Measurements from ENCODE around the gene BUB3.
A peak's percentile ranks its signal among the peaks of the same experiment; 100 is the strongest.

The BUB3 gene

GRCh38 chr10:123154092-123154710 is at the start of gene BUB3:
Gene BUB3, plus strand, starts transcription at chr10:123154402. Its CDS starts 516 bp downstream, at chr10:123154918.
- peak; percentile 93 for DNase-seq

GRCh38 chr10:123109466-123109865 is 44.7 kb upstream of the BUB3 start:
- DNase-seq, result no peak

- no peak for DNase-seq
Observed at GRCh38 chr10:123117644-123118417, 36.4 kb upstream of the BUB3 start.

- DNase-seq, result no peak
Observed at GRCh38 chr10:123119081-123119480, 35.1 kb upstream of the BUB3 start.

- DNase-seq, result no peak
Observed at GRCh38 chr10:123126246-123126645, 28.0 kb upstream of the BUB3 start.

GRCh38 chr10:123129618-123130271 is 24.5 kb upstream of the BUB3 start:
- DNase-seq, result no peak

- peak; percentile 70 for DNase-seq
Observed at GRCh38 chr10:123132576-123133477, 21.4 kb upstream of the BUB3 start.

- DNase-seq, result no peak
Observed at GRCh38 chr10:123133541-123134342, 20.5 kb upstream of the BUB3 start.

- no peak for DNase-seq
Observed at GRCh38 chr10:123134343-123134914, 19.8 kb upstream of the BUB3 start.

GRCh38 chr10:123134915-123135414 is 19.2 kb upstream of the BUB3 start:
- no peak for DNase-seq

GRCh38 chr10:123135415-123136141 is 18.6 kb upstream of the BUB3 start, which contains the start of gene HMX3:
Gene HMX3, plus strand, starts transcription at chr10:123135970. Its CDS starts 81 bp downstream, at chr10:123136051.
- DNase-seq, result no peak

GRCh38 chr10:123136221-123136805 is 17.9 kb upstream of the BUB3 start:
- DNase-seq, result no peak

GRCh38 chr10:123136806-123137642 is 17.2 kb upstream of the BUB3 start:
- DNase-seq, result no peak

- no peak for DNase-seq
Observed at GRCh38 chr10:123139165-123139520, 15.1 kb upstream of the BUB3 start.

GRCh38 chr10:123139521-123140163 is 14.6 kb upstream of the BUB3 start:
- no peak for DNase-seq

- DNase-seq, result no peak
Observed at GRCh38 chr10:123140164-123140982, 13.8 kb upstream of the BUB3 start.

GRCh38 chr10:123140983-123141390 is 13.2 kb upstream of the BUB3 start:
- no peak for DNase-seq

Data from activated effector memory CD4-positive, alpha-beta T cell treated with Interleukin-2 at 50 U/mL for 16 hours (primary cell).